GM12878 (cell line): ENCODE results near the gene HSFX4.

Source experiments
- CEBPZ ChIP-seq: fragments of 150-350 bp; IDR thresholded peaks from 2 replicates; pipeline ENCODE4 v1.6.1; 2016; ENCODE audit warnings: low read depth, low read length
- CREB1 ChIP-seq: IDR thresholded peaks from 2 replicates; pipeline ENCODE4 v1.6.1; 2012; ENCODE audit warnings: low read depth, mild to moderate bottlenecking, inconsistent platforms
- CREM ChIP-seq: IDR thresholded peaks from 2 replicates; pipeline ENCODE4 v1.6.1; 2014; ENCODE audit warnings: antibody characterized with exemption, low read depth
- CTCF ChIP-seq, 3 experiments: IDR thresholded peaks in 2 of 3; conservative IDR thresholded peaks in 1 of 3; 2 replicates each; pipeline ENCODE4 v1.5.1; 2011; ENCODE audit warnings: low read depth in 3 of 3, low read length in 3 of 3, mild to moderate bottlenecking in 3 of 3, control low read depth in 2 of 3, moderate library complexity in 2 of 3, inconsistent platforms in 1 of 3, mixed read lengths in 1 of 3; ENCODE audit not compliant: control insufficient read depth in 2 of 3, insufficient read depth in 1 of 3; ENCODE audit errors: extremely low read depth in 1 of 3
- EP300 ChIP-seq, 2 experiments: fragments of 150-350 bp in 1 of 2; IDR thresholded peaks; 2 replicates each; pipeline ENCODE4 v1.6.1; 2011 to 2012; ENCODE audit warnings: low read depth in 2 of 2, low read length in 2 of 2, borderline replicate concordance in 1 of 2, improper control_type of control experiment in 1 of 2, inconsistent platforms in 1 of 2; ENCODE audit not compliant: control insufficient read depth in 1 of 2
- EZH2 ChIP-seq: IDR thresholded peaks from 2 replicates; pipeline ENCODE4 v1.6.1; 2012; ENCODE audit warnings: low read depth, mild to moderate bottlenecking, control low read depth, inconsistent platforms, low read length, borderline replicate concordance; ENCODE audit not compliant: control insufficient read depth
- FOXK2 ChIP-seq: fragments of 450-650 bp; IDR thresholded peaks from 2 replicates; pipeline ENCODE4 v1.6.1; 2017; ENCODE audit warnings: mild to moderate bottlenecking, moderate library complexity
- HDGF ChIP-seq: fragments of 450-650 bp; IDR thresholded peaks from 2 replicates; pipeline ENCODE4 v1.6.1; 2016; ENCODE audit warnings: antibody characterized with exemption
- NRF1 ChIP-seq: conservative IDR thresholded peaks from 2 replicates; pipeline ENCODE4 v1.6.1; 2011; ENCODE audit warnings: mild to moderate bottlenecking, low read depth, low read length, improper control_type of control experiment
- POLR2A ChIP-seq: IDR thresholded peaks from 2 replicates; pipeline ENCODE4 v1.6.1; 2011; ENCODE audit warnings: low read depth, mild to moderate bottlenecking, low read length
- POLR2AphosphoS5 ChIP-seq: IDR thresholded peaks from 2 replicates; pipeline ENCODE4 v1.6.1; 2011; ENCODE audit warnings: mild to moderate bottlenecking, low read length, inconsistent platforms
- SPI1 ChIP-seq: IDR thresholded peaks from 2 replicates; pipeline ENCODE4 v1.6.1; 2011; ENCODE audit warnings: low read depth, mild to moderate bottlenecking, low read length, moderate library complexity, borderline replicate concordance; ENCODE audit not compliant: insufficient read depth
- ZNF384 ChIP-seq: IDR thresholded peaks from 2 replicates; pipeline ENCODE4 v1.6.1; 2012; ENCODE audit warnings: low read depth, mild to moderate bottlenecking, low read length, improper control_type of control experiment, borderline replicate concordance

DNA sequence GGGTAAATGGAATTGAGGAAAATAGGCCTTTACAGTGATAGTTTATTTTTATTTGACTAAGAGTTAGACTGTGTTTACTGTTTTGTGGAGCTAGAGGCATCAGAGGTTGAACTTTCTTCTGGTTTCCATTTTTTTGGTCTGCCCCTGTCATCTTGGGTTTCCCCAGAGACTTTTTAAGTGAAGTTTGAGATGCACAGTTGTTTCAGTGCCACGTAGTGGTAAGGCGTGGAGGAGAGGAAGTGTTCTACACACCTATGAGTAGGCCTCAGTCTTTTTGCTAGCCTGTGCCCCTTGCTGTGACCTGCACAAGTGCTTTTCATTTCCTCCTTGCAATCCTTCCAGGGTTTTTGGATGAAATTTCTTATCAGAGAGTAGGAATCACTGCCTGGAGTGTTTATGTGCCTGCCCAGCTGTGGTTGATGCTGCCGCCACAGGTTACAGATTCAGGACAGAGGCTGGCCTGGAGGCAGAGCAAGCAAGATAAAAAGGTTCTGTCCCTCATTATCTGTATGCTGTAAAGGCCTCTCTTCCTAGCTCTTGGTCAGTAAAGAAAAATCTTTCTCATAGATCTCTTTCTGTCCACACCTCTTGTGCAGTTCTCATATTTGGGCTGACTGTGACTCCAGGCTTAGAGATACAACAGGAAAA, 12.5 kb upstream of the HSFX4 start:
- TF ChIP-seq EP300 (IDR thresholded peaks at IDR 0.05; ENCODE audit: borderline replicate concordance in 1 of 2, control insufficient read depth in 1 of 2, low read depth in 2 of 2, low read length in 2 of 2) = no peak
- no peak for TF ChIP-seq FOXK2
- TF ChIP-seq CTCF (IDR thresholded peaks at IDR 0.05 in 2 of 3, conservative IDR thresholded peaks at IDR 0.05 in 1 of 3; ENCODE audit: control insufficient read depth in 2 of 3, extremely low read depth in 1 of 3, insufficient read depth in 1 of 3, low read depth in 3 of 3, low read length in 3 of 3) = peak in 2 of 3 experiments; percentile 14 to 35; a peak in 4 of 6 replicates
- 0 out of 2 replicates have a peak, but pooled peaks have one; percentile 23 for TF ChIP-seq POLR2A
- no peak for TF ChIP-seq CEBPZ
- no peak for TF ChIP-seq EZH2
- TF ChIP-seq POLR2AphosphoS5 = no peak
- no peak for TF ChIP-seq CREM
- TF ChIP-seq HDGF = no peak
- TF ChIP-seq ZNF384 = no peak
- no peak for TF ChIP-seq NRF1
- peak; percentile 41; the same call in 1 of the 2 replicates for TF ChIP-seq CREB1
- peak; percentile 64; the same call in 1 of the 2 replicates for TF ChIP-seq SPI1
